ENCODE results near the gene ITGA7. TPM values are rescaled to one million over a fixed set of nuclear protein-coding genes. Genes with fewer than 3 reads are reported as not detected.

Gene ITGA7
- total RNA-seq, 1 donor from 2014 or later, result 1,557 TPM

- DNase-seq (ENCODE audit: low read depth), result peak; percentile 99
These were observed 13.3 kb upstream of the ITGA7 start for GRCh38 chr12:55720894-55721444.

GRCh38 chr12:55720071-55720564 is 12.4 kb upstream of the ITGA7 start, which contains the start of gene RDH5:
Gene RDH5, plus strand, starts transcription at chr12:55720393. Its CDS starts 792 bp downstream, at chr12:55721185.
- peak; percentile 99 for DNase-seq (ENCODE audit: low read depth)

DNA sequence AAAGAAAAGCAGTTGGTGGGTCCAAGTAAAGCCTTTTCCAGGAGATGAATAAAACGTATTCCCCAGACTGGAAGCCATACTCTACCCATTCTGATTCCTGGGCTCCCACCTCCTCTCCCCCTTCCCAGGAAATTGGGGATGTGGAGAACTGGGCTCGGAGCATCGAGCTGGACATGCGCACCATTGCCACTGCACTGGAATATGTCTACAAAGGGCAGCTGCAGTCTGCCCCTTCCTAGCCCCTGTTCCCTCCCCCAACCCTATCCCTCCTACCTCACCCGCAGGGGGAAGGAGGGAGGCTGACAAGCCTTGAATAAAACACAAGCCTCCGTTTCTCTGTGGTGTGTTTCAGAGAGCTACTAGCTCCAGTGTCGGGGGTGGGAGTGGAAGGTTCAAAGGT is 11.7 kb upstream of the ITGA7 start:
- peak; percentile 67 for DNase-seq (ENCODE audit: low read depth)

DNA sequence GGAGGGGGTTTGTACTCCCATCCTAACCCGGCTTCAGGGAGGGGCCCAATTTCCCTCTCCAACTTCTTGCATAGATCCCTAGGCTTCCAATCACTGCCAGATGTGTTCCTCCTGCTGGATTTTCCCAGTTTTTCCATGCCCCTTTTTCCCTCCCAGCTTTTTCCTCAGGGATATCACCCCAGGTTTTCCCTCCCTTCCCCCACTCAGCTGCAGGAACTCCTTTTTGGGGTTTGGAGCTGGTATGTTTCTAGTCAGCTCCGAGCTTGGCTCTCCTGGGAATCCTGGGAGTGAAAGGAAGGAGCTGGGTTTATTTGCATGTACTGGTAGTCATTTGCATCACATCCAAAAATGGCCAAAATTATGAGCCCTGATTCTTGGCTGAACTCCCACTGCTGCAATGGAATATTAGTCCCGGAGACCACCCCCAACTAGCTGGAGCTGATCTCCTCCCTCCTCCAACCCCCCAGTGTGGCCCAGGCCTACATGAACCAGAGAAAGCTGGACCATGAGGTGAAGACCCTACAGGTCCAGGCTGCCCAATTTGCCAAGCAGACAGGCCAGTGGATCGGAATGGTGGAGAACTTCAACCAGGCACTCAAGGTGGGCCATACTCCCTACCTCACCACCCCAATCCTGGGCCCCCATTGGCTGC is 11.0 kb upstream of the ITGA7 start:
- DNase-seq (ENCODE audit: low read depth), result peak; percentile 85

DNA sequence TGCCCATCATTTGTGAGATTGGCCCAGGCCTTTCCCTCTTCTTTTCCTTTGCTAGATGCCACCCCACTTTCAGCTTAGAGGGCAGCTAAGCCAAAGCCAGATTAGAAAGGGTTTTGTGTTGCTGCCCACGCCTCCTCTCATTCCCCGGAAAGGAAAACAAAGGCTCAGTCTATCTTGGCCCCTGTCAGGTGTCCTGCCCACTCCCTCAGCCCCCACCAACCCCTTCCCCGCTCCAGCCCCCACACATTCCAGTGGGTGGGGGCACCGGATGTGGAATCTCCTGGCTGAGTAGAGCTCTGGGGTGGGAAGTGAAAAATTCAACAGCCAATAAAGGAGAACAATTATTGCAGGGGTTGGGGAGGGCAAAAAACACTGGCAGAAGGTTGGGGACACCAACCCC is 10.3 kb upstream of the ITGA7 start:
- DNase-seq (ENCODE audit: low read depth), result peak; percentile 94

DNA sequence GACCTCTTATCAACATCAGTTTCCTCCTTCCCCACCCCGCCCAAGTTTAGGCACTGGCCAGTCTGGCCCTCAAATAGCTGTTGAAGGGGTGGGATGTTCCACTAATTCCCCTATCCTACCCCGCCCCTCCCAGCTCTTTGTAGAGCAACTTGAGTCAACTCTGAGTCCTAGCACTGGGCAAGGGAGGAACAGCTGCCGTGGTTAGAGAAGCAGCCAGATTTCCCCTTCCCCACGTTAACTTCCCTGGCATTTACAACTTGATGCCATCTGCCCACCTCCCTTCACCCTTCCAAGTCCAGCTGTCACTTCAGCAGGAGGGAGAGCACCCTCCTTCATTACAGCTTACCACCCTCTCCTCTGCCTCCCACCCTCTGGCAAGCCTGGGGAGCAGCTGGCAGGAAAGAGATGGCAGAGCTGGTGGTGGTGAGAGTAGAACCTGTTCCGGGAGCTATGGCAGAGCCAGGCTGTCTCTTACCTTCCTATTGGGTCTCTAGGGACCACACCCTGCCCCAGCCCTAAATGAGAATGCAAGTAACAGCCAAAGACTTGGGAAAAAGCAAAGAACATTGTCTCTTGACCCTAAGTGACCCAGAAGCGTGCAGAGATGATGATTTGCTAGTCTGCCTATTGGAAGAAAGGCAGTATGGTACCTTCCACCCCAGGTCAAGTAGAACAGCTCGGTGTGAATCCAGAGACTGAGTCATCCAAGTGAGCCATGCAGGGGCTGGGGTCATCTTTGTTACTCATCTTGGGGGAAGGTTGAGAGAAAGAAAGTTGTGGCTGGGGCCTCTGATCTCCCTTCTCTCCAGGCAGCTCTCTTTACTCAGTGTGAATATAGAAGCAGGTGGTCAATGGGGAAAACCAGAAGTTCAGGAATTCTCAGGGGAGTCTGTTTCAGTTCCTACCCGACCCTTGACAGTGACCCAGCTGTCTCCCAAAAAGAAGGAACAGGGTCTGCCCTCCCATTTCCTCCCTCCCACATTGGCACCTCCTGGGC is 9.6 kb upstream of the ITGA7 start:
- DNase-seq (ENCODE audit: low read depth), result peak; percentile 100

DNA sequence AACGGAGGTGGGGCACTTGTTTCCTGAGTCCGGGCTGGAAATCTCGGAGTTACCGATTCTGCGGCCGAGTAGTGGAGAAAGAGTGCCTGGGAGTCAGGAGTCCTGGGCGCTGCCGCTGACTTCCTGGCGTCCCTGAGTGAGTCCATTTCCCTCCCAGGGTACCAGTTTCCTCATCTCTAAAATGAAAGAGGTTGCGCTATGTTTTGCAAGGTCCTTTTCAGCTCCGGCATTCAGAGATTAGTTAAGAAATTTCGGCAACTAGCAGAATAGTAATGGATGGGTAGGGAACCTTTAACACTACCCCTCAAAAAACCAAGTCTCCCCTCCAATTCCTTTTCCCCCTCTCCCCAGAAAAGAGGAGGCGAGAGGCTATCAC is 8.9 kb upstream of the ITGA7 start:
- DNase-seq (ENCODE audit: low read depth), result no peak

GRCh38 chr12:55715833-55716581 is 8.3 kb upstream of the ITGA7 start, which contains the start of gene BLOC1S1:
Gene BLOC1S1, plus strand, starts transcription at chr12:55716046. Its CDS starts 6 bp downstream, at chr12:55716052.
- peak; percentile 97 for DNase-seq (ENCODE audit: low read depth)

GRCh38 chr12:55715169-55715764 is 7.6 kb upstream of the ITGA7 start:
- DNase-seq (ENCODE audit: low read depth), result no peak

DNA sequence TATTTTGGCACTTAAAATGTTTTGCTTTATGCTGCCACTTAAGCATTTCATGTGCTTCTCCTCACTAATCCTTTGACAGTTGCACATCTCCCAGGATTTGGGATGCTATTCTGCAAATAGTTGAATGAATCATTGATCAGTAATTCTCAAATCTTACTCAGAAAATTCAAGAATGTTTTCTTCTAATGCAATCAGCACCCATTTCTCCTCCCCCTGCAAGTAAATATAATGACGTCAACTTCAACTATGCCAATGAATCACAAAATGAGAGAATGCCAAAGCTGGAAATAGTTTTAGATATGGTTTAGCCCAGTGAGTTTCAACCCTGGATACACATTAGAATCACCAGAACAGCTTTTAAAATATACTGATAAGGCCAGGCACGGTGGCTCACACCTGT is 6.0 kb upstream of the ITGA7 start:
- no peak for DNase-seq (ENCODE audit: low read depth)

- DNase-seq (ENCODE audit: low read depth), result no peak
These were observed 5.2 kb upstream of the ITGA7 start for GRCh38 chr12:55712700-55713415.

DNA sequence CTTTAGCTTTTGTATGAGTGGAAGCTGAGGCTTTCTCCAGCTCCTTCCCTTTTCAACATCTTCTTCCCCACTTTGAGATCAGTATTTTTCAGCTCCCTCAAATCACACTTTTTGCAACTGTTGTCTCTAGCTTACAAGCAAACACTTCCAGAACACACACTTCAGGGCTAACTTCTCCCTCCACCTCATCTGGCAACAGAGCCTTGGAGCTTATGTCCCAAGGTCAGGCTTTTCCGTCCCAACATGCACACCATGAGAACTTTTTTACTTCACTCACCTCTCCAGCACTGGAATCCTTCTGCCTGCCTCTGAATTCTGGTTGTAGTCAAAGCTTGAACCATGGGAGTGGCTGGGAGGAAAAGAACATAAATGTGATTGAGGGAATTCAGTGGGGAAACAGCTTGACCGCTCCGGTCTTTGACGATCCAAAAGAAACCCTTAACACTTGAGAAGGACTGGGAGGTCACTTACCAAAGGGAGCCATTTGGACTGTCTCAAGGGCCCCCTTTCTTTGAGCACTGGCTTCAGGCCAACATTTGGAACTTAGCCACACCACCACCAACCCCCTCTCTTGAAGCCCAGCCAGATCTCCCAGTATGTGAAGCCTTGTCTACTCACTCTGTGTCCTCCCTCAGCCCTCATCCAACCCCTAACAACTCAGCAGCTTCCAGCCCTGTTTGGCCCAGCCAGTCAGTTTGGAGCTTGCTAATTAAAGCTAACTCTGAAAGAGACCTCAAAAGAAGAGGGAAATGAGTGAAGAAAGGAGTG is 4.3 kb upstream of the ITGA7 start:
- DNase-seq (ENCODE audit: low read depth), result no peak

GRCh38 chr12:55708695-55709233 is 1.1 kb upstream of the ITGA7 start:
- DNase-seq (ENCODE audit: low read depth), result peak; percentile 86

DNA sequence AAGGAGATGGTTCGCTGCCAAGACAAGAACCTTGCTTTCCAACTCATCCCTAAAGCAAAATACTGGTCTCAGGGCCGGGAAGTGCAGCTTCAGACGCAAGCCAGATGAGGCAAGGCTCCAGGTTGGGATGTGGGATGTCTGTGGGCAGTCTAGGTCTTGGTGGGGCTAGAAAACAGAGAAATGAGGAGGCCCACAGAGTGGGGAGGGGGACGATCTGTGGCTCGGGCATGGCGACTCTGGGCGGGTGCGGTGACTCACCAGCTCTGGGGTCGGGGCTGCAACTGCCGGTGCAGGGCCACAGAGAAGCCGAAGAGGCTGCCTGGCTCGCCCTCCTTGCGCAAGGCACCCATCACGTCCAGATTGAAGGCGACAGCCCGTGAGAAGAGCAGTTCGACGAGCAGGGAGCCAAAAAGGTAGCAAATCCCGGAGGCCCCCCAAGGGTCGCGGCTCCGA is 459 bp downstream of the ITGA7 start:
- peak; percentile 69 for DNase-seq (ENCODE audit: low read depth)

- peak; percentile 41 for DNase-seq (ENCODE audit: low read depth)
These were observed 1.0 kb downstream of the ITGA7 start for GRCh38 chr12:55706568-55707218.

DNA sequence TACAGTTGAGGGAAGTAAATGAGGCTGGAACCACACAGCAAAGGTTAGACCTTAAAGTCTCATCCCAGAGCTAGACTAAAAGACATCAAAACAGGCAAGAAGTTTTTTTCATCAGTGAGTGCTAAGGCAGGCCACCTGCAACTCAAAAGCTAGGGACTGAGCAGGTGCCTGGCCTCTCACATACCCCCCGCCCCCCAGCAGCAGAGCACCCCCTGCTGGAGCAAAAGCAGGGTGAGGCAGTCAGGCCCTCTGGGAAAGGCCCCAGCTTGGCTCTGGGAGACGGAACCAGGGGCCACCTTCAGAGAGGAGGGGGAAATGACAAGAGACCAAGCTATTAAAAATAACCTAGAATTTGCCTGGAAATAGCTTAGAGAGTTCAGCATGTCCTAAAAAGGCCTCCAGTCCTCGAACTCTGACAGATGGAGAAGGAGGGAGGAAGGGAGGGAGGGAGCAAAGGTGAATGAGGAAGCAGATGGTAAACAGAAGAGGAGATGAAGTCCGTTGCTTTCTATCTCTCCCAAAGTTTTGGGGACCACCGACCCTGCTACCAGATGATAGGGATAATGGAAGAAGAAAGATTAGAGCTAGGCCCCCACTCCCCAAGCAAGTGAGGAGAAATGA is 1.8 kb downstream of the ITGA7 start:
- peak; percentile 87 for DNase-seq (ENCODE audit: low read depth)

DNA sequence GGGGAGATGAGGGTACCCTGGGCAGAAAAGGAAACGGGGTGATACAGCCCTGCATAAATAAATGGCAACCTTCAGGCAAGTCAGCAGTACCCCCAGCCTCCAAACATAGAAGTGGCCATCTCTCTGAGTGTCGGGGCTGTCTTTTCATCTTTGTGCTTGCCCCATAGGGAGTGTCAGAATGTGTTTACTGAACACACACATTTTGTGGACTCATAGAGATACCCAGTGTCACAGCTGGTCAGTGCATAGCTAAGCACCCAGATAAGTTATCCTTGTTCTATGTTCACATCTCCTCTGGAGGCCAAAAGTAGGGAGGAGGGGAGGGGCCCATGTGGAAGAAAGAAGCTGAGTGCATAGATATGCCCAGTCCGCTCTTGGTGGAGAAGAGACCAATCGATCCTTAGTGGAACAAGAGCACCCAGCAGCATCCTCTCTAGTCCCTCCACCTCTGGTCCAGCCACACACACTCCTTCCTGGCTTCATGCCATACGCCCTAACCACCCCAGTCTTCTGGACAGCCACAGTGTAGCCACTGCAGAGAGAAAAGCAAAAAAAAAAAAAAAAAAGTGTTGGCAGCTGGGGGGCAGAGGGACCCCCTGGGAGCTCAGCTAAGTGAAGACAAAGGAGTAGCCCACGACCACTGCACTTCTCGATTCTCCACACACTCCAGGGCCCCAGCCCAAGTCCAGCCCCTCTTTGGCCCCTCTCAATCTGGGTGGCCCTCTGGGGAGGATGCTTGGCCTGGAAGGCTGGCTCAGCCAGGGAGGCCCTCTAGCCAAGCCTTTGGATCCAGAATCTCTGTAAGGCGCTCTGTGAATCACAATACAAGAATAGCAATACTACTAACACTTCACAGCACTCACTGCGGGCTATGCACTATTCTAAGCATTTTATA is 2.6 kb downstream of the ITGA7 start:
- DNase-seq (ENCODE audit: low read depth), result peak; percentile 75

All from myocyte (in vitro differentiated cells).